GM12878 (cell line): Measurements from ENCODE around the gene NRP1.
"Not testable (repeated sequence)": the region's sequence is repeated elsewhere in the genome, so short reads cannot be mapped to it uniquely, and the experiment has no call there.

Experiments used
- CBX5 ChIP-seq: sonication (generic); IDR thresholded peaks from 2 replicates; pipeline ENCODE4 v1.6.1; 2016; ENCODE audit warnings: low read depth, moderate library complexity, mild to moderate bottlenecking, inconsistent platforms
- E2F8 ChIP-seq: fragments of 450-650 bp; IDR thresholded peaks from 2 replicates; pipeline ENCODE4 v1.6.1; 2018; ENCODE audit warnings: mild to moderate bottlenecking, low read depth, moderate library complexity; ENCODE audit not compliant: partially characterized antibody
- EP300 ChIP-seq, 2 experiments: fragments of 150-350 bp in 1 of 2; IDR thresholded peaks; 2 replicates each; pipeline ENCODE4 v1.6.1; 2011 to 2012; ENCODE audit warnings: low read depth in 2 of 2, low read length in 2 of 2, borderline replicate concordance in 1 of 2, improper control_type of control experiment in 1 of 2, inconsistent platforms in 1 of 2; ENCODE audit not compliant: control insufficient read depth in 1 of 2
- EZH2 ChIP-seq: IDR thresholded peaks from 2 replicates; pipeline ENCODE4 v1.6.1; 2012; ENCODE audit warnings: low read depth, mild to moderate bottlenecking, control low read depth, inconsistent platforms, low read length, borderline replicate concordance; ENCODE audit not compliant: control insufficient read depth
- HDAC2 ChIP-seq: fragments of 200-600 bp; sonication (generic); IDR thresholded peaks from 2 replicates; pipeline ENCODE4 v1.6.1; 2017
- JUNB ChIP-seq: IDR thresholded peaks from 2 replicates; pipeline ENCODE4 v1.6.1; 2016; ENCODE audit warnings: antibody characterized with exemption, mild to moderate bottlenecking
- KDM1A ChIP-seq: fragments of 200-600 bp; sonication (generic); IDR thresholded peaks from 2 replicates; pipeline ENCODE4 v1.6.1; 2016; ENCODE audit warnings: borderline replicate concordance
- POLR2A ChIP-seq: IDR thresholded peaks from 2 replicates; pipeline ENCODE4 v1.6.1; 2011; ENCODE audit warnings: low read depth, mild to moderate bottlenecking, low read length
- POLR2AphosphoS5 ChIP-seq: IDR thresholded peaks from 2 replicates; pipeline ENCODE4 v1.6.1; 2011; ENCODE audit warnings: mild to moderate bottlenecking, low read length, inconsistent platforms
- TAF1 ChIP-seq: IDR thresholded peaks from 2 replicates; pipeline ENCODE4 v1.6.1; 2011; ENCODE audit warnings: mild to moderate bottlenecking, low read depth, low read length, borderline replicate concordance
- ZNF274 ChIP-seq: IDR thresholded peaks from one replicate; pipeline ENCODE4 v1.8.0; 2011; ENCODE audit not compliant: insufficient read length, insufficient read depth
- ZNF384 ChIP-seq: IDR thresholded peaks from 2 replicates; pipeline ENCODE4 v1.6.1; 2012; ENCODE audit warnings: low read depth, mild to moderate bottlenecking, low read length, improper control_type of control experiment, borderline replicate concordance
- TF ChIP-seq, protein P1 (sequence below), 3 experiments: IDR thresholded peaks in 2 of 3; conservative IDR thresholded peaks in 1 of 3; 2 replicates each; pipeline ENCODE4 v1.5.1; 2011; ENCODE audit warnings: low read depth in 3 of 3, low read length in 3 of 3, mild to moderate bottlenecking in 3 of 3, control low read depth in 2 of 3, moderate library complexity in 2 of 3, inconsistent platforms in 1 of 3, mixed read lengths in 1 of 3; ENCODE audit not compliant: control insufficient read depth in 2 of 3, insufficient read depth in 1 of 3; ENCODE audit errors: extremely low read depth in 1 of 3

GRCh38 chr10:33138686-33139085, 195.8 kb downstream of the NRP1 start:
- TF ChIP-seq ZNF384; JUNB; TAF1; HDAC2; EP300 (IDR thresholded peaks at IDR 0.05; ENCODE audit: borderline replicate concordance in 1 of 2, control insufficient read depth in 1 of 2, low read depth in 2 of 2, low read length in 2 of 2); ZNF274; POLR2A; POLR2AphosphoS5; EZH2; CBX5; E2F8; KDM1A: not testable (repeated sequence)
- TF ChIP-seq, protein P1, sequence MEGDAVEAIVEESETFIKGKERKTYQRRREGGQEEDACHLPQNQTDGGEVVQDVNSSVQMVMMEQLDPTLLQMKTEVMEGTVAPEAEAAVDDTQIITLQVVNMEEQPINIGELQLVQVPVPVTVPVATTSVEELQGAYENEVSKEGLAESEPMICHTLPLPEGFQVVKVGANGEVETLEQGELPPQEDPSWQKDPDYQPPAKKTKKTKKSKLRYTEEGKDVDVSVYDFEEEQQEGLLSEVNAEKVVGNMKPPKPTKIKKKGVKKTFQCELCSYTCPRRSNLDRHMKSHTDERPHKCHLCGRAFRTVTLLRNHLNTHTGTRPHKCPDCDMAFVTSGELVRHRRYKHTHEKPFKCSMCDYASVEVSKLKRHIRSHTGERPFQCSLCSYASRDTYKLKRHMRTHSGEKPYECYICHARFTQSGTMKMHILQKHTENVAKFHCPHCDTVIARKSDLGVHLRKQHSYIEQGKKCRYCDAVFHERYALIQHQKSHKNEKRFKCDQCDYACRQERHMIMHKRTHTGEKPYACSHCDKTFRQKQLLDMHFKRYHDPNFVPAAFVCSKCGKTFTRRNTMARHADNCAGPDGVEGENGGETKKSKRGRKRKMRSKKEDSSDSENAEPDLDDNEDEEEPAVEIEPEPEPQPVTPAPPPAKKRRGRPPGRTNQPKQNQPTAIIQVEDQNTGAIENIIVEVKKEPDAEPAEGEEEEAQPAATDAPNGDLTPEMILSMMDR (IDR thresholded peaks at IDR 0.05 in 2 of 3, conservative IDR thresholded peaks at IDR 0.05 in 1 of 3; ENCODE audit: control insufficient read depth in 2 of 3, extremely low read depth in 1 of 3, insufficient read depth in 1 of 3, low read depth in 3 of 3, low read length in 3 of 3), result not testable (repeated sequence)
